ENCODE measurements around the gene SCAI. TPM values are rescaled to one million over a fixed set of nuclear protein-coding genes. Genes with fewer than 3 reads are reported as not detected.

Gene SCAI
- total and polyA plus RNA-seq, 2 experiments from 2014 or later = 13.3 to 35.0 TPM

DNA sequence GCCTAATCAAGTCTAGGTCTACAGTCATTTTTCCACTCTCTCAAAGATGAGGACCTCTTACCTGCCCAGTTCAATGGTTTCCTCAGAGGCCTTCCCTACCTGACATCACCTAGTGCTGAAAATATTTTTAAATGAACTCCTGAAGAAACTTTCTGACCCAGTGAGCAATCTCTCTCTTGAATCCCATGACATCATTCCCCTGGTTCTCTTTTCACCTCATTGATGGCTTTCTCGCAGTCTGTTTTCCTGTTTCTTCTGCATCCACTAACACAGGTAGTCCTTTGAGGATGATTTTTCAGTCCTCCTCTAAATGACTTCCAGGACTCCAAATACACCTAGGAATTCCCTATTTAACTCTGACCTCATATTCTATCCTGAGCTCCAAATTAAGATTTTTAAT is 40.3 kb downstream of the SCAI start (continued):
- TF ChIP-seq, protein P1, sequence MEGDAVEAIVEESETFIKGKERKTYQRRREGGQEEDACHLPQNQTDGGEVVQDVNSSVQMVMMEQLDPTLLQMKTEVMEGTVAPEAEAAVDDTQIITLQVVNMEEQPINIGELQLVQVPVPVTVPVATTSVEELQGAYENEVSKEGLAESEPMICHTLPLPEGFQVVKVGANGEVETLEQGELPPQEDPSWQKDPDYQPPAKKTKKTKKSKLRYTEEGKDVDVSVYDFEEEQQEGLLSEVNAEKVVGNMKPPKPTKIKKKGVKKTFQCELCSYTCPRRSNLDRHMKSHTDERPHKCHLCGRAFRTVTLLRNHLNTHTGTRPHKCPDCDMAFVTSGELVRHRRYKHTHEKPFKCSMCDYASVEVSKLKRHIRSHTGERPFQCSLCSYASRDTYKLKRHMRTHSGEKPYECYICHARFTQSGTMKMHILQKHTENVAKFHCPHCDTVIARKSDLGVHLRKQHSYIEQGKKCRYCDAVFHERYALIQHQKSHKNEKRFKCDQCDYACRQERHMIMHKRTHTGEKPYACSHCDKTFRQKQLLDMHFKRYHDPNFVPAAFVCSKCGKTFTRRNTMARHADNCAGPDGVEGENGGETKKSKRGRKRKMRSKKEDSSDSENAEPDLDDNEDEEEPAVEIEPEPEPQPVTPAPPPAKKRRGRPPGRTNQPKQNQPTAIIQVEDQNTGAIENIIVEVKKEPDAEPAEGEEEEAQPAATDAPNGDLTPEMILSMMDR (conservative IDR thresholded peaks at IDR 0.05; ENCODE audit: low read depth in 2 of 2) = no peak
- TF ChIP-seq EZH2phosphoT487 (IDR thresholded peaks at IDR 0.05; ENCODE audit: unreplicated experiment) (no peak), POLR2AphosphoS5 (IDR thresholded peaks at IDR 0.05; ENCODE audit: low read depth) (no peak)
- TF ChIP-seq, protein P2, sequence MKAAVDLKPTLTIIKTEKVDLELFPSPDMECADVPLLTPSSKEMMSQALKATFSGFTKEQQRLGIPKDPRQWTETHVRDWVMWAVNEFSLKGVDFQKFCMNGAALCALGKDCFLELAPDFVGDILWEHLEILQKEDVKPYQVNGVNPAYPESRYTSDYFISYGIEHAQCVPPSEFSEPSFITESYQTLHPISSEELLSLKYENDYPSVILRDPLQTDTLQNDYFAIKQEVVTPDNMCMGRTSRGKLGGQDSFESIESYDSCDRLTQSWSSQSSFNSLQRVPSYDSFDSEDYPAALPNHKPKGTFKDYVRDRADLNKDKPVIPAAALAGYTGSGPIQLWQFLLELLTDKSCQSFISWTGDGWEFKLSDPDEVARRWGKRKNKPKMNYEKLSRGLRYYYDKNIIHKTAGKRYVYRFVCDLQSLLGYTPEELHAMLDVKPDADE (IDR thresholded peaks at IDR 0.05) = no peak
- TF ChIP-seq, protein P3, sequence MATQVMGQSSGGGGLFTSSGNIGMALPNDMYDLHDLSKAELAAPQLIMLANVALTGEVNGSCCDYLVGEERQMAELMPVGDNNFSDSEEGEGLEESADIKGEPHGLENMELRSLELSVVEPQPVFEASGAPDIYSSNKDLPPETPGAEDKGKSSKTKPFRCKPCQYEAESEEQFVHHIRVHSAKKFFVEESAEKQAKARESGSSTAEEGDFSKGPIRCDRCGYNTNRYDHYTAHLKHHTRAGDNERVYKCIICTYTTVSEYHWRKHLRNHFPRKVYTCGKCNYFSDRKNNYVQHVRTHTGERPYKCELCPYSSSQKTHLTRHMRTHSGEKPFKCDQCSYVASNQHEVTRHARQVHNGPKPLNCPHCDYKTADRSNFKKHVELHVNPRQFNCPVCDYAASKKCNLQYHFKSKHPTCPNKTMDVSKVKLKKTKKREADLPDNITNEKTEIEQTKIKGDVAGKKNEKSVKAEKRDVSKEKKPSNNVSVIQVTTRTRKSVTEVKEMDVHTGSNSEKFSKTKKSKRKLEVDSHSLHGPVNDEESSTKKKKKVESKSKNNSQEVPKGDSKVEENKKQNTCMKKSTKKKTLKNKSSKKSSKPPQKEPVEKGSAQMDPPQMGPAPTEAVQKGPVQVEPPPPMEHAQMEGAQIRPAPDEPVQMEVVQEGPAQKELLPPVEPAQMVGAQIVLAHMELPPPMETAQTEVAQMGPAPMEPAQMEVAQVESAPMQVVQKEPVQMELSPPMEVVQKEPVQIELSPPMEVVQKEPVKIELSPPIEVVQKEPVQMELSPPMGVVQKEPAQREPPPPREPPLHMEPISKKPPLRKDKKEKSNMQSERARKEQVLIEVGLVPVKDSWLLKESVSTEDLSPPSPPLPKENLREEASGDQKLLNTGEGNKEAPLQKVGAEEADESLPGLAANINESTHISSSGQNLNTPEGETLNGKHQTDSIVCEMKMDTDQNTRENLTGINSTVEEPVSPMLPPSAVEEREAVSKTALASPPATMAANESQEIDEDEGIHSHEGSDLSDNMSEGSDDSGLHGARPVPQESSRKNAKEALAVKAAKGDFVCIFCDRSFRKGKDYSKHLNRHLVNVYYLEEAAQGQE (IDR thresholded peaks at IDR 0.05; ENCODE audit: unreplicated experiment) = no peak

DNA sequence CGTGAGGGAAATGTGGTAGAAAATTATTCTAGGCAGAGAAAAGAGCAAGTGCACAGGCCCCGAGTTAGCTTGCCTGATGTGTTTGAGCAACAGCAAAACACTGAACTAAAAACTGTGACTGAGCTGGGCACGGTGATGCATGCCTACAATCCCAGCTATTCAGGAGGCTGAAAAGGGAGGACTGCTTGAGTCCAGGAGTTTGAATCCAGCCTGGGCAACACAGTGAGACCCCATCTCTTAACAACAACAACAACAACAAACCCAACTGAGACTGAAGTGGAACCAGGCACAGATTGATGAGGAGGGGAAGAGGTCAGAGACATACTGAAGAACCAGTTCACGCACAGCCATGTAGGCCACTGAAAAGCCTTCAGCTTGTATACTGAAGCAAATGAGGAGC is 42.5 kb downstream of the SCAI start:
- Histone ChIP-seq H2AFZ (no peak overlapping the region), H3F3A (replicated peaks; ENCODE audit: low read depth) (peaks cover 2% of the 10 kb centered on the region; the same call in 1 of the 2 replicates), H3K79me2 (replicated peaks; ENCODE audit: insufficient read depth) (peaks cover 50% of the 10 kb centered on the region), H3K4me1 (ENCODE audit: insufficient read depth) (no peaks in the 10 kb centered on the region), H4K20me1 (replicated peaks; ENCODE audit: insufficient read depth) (peaks cover 14% of the 10 kb centered on the region; the same call in 1 of the 2 replicates), H3K27me3 (ENCODE audit: insufficient read depth) (no peaks in the 10 kb centered on the region), H3K27ac (ENCODE audit: low read depth) (no peak overlapping the region), H3K4me2 (no peak overlapping the region), H3K36me3 (ENCODE audit: insufficient read depth) (no peaks in the 10 kb centered on the region; the same call in 1 of the 2 replicates), H3K9me2 (ENCODE audit: insufficient read depth) (no peaks in the 10 kb centered on the region), H3K4me3 (no peak overlapping the region)
- Mint-ChIP-seq H3K27me3 (ENCODE audit: insufficient read depth, low read depth, poor library complexity) (peaks cover 3% of the 10 kb centered on the region), H3K4me1 (peaks cover 4% of the 10 kb centered on the region; the same call in 1 of the 3 replicates), H3K27ac (no peak overlapping the region), H3K36me3 (ENCODE audit: low read depth) (peaks cover 14% of the 10 kb centered on the region), H3K4me3 (no peak overlapping the region), H3K9me3 (no peaks in the 10 kb centered on the region; the same call in 2 of the 3 replicates)
- DNase-seq (ENCODE audit: low spot score) (no peak), ATAC-seq (no peak)
- TF ChIP-seq EZH2 (IDR thresholded peaks at IDR 0.05; ENCODE audit: low read depth, unreplicated experiment) = no peak
- no peak for TF ChIP-seq EZH2phosphoT487 (IDR thresholded peaks at IDR 0.05; ENCODE audit: unreplicated experiment)
- TF ChIP-seq ZNF331 (CRISPR knock-in tag; IDR thresholded peaks at IDR 0.05; ENCODE audit: low read depth) = no peak
- TF ChIP-seq, protein P2 (IDR thresholded peaks at IDR 0.05) = no peak
- TF ChIP-seq, protein P4, sequence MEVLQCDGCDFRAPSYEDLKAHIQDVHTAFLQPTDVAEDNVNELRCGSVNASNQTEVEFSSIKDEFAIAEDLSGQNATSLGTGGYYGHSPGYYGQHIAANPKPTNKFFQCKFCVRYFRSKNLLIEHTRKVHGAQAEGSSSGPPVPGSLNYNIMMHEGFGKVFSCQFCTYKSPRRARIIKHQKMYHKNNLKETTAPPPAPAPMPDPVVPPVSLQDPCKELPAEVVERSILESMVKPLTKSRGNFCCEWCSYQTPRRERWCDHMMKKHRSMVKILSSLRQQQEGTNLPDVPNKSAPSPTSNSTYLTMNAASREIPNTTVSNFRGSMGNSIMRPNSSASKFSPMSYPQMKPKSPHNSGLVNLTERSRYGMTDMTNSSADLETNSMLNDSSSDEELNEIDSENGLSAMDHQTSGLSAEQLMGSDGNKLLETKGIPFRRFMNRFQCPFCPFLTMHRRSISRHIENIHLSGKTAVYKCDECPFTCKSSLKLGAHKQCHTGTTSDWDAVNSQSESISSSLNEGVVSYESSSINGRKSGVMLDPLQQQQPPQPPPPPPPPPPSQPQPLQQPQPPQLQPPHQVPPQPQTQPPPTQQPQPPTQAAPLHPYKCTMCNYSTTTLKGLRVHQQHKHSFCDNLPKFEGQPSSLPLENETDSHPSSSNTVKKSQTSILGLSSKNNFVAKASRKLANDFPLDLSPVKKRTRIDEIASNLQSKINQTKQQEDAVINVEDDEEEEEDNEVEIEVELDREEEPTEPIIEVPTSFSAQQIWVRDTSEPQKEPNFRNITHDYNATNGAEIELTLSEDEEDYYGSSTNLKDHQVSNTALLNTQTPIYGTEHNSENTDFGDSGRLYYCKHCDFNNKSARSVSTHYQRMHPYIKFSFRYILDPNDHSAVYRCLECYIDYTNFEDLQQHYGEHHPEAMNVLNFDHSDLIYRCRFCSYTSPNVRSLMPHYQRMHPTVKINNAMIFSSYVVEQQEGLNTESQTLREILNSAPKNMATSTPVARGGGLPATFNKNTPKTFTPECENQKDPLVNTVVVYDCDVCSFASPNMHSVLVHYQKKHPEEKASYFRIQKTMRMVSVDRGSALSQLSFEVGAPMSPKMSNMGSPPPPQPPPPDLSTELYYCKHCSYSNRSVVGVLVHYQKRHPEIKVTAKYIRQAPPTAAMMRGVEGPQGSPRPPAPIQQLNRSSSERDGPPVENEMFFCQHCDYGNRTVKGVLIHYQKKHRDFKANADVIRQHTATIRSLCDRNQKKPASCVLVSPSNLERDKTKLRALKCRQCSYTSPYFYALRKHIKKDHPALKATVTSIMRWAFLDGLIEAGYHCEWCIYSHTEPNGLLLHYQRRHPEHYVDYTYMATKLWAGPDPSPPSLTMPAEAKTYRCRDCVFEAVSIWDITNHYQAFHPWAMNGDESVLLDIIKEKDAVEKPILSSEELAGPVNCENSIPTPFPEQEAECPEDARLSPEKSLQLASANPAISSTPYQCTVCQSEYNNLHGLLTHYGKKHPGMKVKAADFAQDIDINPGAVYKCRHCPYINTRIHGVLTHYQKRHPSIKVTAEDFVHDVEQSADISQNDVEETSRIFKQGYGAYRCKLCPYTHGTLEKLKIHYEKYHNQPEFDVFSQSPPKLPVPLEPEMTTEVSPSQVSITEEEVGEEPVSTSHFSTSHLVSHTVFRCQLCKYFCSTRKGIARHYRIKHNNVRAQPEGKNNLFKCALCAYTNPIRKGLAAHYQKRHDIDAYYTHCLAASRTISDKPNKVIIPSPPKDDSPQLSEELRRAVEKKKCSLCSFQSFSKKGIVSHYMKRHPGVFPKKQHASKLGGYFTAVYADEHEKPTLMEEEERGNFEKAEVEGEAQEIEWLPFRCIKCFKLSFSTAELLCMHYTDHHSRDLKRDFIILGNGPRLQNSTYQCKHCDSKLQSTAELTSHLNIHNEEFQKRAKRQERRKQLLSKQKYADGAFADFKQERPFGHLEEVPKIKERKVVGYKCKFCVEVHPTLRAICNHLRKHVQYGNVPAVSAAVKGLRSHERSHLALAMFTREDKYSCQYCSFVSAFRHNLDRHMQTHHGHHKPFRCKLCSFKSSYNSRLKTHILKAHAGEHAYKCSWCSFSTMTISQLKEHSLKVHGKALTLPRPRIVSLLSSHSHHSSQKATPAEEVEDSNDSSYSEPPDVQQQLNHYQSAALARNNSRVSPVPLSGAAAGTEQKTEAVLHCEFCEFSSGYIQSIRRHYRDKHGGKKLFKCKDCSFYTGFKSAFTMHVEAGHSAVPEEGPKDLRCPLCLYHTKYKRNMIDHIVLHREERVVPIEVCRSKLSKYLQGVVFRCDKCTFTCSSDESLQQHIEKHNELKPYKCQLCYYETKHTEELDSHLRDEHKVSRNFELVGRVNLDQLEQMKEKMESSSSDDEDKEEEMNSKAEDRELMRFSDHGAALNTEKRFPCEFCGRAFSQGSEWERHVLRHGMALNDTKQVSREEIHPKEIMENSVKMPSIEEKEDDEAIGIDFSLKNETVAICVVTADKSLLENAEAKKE (CRISPR knock-in tag; IDR thresholded peaks at IDR 0.05) = no peak
- no peak for TF ChIP-seq CREB1 (CRISPR knock-in tag; IDR thresholded peaks at IDR 0.05; ENCODE audit: low read depth)
- TF ChIP-seq NANOG (IDR thresholded peaks at IDR 0.05; ENCODE audit: borderline replicate concordance) = no peak
- no peak for TF ChIP-seq JUNB (IDR thresholded peaks at IDR 0.05; ENCODE audit: unreplicated experiment)
- no peak for TF ChIP-seq POLR2AphosphoS5 (IDR thresholded peaks at IDR 0.05; ENCODE audit: low read depth)
